Suprapubic skin (tissue), 3 donors: ENCODE results near the gene CUBN.

Experiments used
- EP300 ChIP-seq: sonication (generic); formaldehyde crosslinking; IDR thresholded peaks from one replicate; pipeline ENCODE4 v1.6.1; 2017; ENCODE audit warnings: antibody characterized with exemption
- TF ChIP-seq, protein P1 (sequence below), 2 donors: fragments of 200-600 bp in 1 of 2; fragments of 450-650 bp in 1 of 2; sonication (generic) in 1 of 2; IDR thresholded peaks; one replicate each; pipeline ENCODE4 v1.5.1; 2016 to 2019; ENCODE audit warnings: antibody characterized with exemption in 2 of 2, mild to moderate bottlenecking in 1 of 2, moderate library complexity in 1 of 2

GRCh38 chr10:17003651-17004286 lies 125.8 kb downstream of the CUBN start:
- TF ChIP-seq, protein P1, sequence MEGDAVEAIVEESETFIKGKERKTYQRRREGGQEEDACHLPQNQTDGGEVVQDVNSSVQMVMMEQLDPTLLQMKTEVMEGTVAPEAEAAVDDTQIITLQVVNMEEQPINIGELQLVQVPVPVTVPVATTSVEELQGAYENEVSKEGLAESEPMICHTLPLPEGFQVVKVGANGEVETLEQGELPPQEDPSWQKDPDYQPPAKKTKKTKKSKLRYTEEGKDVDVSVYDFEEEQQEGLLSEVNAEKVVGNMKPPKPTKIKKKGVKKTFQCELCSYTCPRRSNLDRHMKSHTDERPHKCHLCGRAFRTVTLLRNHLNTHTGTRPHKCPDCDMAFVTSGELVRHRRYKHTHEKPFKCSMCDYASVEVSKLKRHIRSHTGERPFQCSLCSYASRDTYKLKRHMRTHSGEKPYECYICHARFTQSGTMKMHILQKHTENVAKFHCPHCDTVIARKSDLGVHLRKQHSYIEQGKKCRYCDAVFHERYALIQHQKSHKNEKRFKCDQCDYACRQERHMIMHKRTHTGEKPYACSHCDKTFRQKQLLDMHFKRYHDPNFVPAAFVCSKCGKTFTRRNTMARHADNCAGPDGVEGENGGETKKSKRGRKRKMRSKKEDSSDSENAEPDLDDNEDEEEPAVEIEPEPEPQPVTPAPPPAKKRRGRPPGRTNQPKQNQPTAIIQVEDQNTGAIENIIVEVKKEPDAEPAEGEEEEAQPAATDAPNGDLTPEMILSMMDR (IDR thresholded peaks at IDR 0.05), result no peak
- TF ChIP-seq EP300, result no peak
